A549 (cell line): ENCODE measurements around the gene MAPKAPK2. TPM values are rescaled to one million over a fixed set of nuclear protein-coding genes. Genes with fewer than 3 reads are reported as not detected.

ENCODE experiments used
- ATAC-seq, 2 experiments: fragments of 200-7000 bp in 1 of 2; fragments of >200 bp in 1 of 2; cut with Nextera tagmentation in 1 of 2; cut with Tn5 transposase in 1 of 2; 3 replicates each; pipeline versions ENCODE4 v1.8.0 to v1.9.1; 2018 to 2020; ENCODE audit warnings: mild to moderate bottlenecking in 1 of 2, moderate library complexity in 1 of 2
- CTCF ChIA-PET: fragments of 300-600 bp; sonication (Branson Sonifier 250); formaldehyde crosslinking; extraction: SDS; loops from one replicate; lab custom pipeline; 2021; ENCODE audit warnings: antibody characterized with exemption, inconsistent platforms; lab: Yijun Ruan, JAX
- POLR2A ChIA-PET: fragments of 350-600 bp; formaldehyde crosslinking; extraction: SDS; loops from one replicate; lab custom pipeline; 2021; ENCODE audit warnings: antibody characterized with exemption, inconsistent platforms; lab: Yijun Ruan, JAX
- DNase-seq, 2 experiments: peaks; one replicate each; pipeline versions ENCODE4 v3.0.0 to v3.0.0-alpha.2; 2011 to 2016; ENCODE audit warnings: low read depth in 1 of 2, low spot score in 1 of 2
- FAIRE-seq: peaks from 2 replicates; lab custom pipeline; 2011; peaks lifted over from hg19 to GRCh38; lab: Jason Lieb, UNC
- H3K27ac ChIP-seq, 2 experiments: fragments of >200 bp; sonication (Bioruptor Twin); formaldehyde crosslinking; 3 replicates each; pipeline ENCODE4 v1.5.1; 2016 to 2017
- H3K4me1 ChIP-seq: fragments of >200 bp; sonication (Bioruptor Twin); formaldehyde crosslinking; 3 replicates; pipeline ENCODE4 v1.6.1; 2016
- H3K4me2 ChIP-seq: fragments of >200 bp; sonication (Bioruptor Twin); formaldehyde crosslinking; 3 replicates; pipeline ENCODE4 v1.6.1; 2016
- H3K4me3 ChIP-seq: fragments of >200 bp; sonication (Bioruptor Twin); formaldehyde crosslinking; 3 replicates; pipeline ENCODE4 v1.5.1; 2016
- H3K9me3 ChIP-seq: fragments of >200 bp; sonication (Bioruptor Twin); formaldehyde crosslinking; 3 replicates; pipeline ENCODE4 v1.6.1; 2016
- BCL3 ChIP-seq: fragments of >200 bp; sonication (Bioruptor Twin); formaldehyde crosslinking; IDR thresholded peaks from 3 replicates; pipeline ENCODE4 v1.6.1; 2016
- CEBPB ChIP-seq, 2 experiments: fragments of >200 bp in 1 of 2; sonication (Bioruptor Twin) in 1 of 2; formaldehyde crosslinking in 1 of 2; IDR thresholded peaks; 2 replicates each; pipeline ENCODE4 v1.6.1; 2012 to 2016
- CHD2 ChIP-seq: fragments of 150-350 bp; IDR thresholded peaks from 2 replicates; pipeline ENCODE4 v1.6.1; 2014; ENCODE audit warnings: low read length; ENCODE audit not compliant: partially characterized antibody
- ESRRA ChIP-seq: fragments of 150-350 bp; IDR thresholded peaks from 2 replicates; pipeline ENCODE4 v1.6.1; 2014; ENCODE audit warnings: mild to moderate bottlenecking, low read length, borderline replicate concordance
- FOSB ChIP-seq: fragments of 250-450 bp; sonication (Bioruptor Pico); IDR thresholded peaks from 2 replicates; pipeline ENCODE4 v1.5.0; 2020; ENCODE audit warnings: mild to moderate bottlenecking, moderate library complexity
- FOXS1 ChIP-seq: fragments of 250-450 bp; sonication (Bioruptor Pico); IDR thresholded peaks from 2 replicates; pipeline ENCODE4 v1.5.0; 2020; ENCODE audit warnings: mild to moderate bottlenecking, moderate library complexity
- HDAC2 ChIP-seq: fragments of 200-600 bp; sonication (generic); IDR thresholded peaks from 2 replicates; pipeline ENCODE4 v1.6.1; 2016
- HOXB13 ChIP-seq: fragments of 250-450 bp; sonication (Bioruptor Pico); IDR thresholded peaks from 2 replicates; pipeline ENCODE4 v1.5.0; 2020; ENCODE audit warnings: low read depth, mild to moderate bottlenecking, moderate library complexity
- JUNB ChIP-seq: fragments of >200 bp; sonication (Bioruptor Twin); formaldehyde crosslinking; IDR thresholded peaks from 2 replicates; pipeline ENCODE4 v1.6.1; 2016
- KDM5A ChIP-seq: fragments of 200-600 bp; sonication (generic); IDR thresholded peaks from 2 replicates; pipeline ENCODE4 v1.6.1; 2016; ENCODE audit warnings: antibody characterized with exemption, mild to moderate bottlenecking
- MAX ChIP-seq: IDR thresholded peaks from 2 replicates; pipeline ENCODE4 v1.6.1; 2012
- MYC ChIP-seq: IDR thresholded peaks from 2 replicates; pipeline ENCODE4 v1.6.1; 2012; ENCODE audit warnings: mild to moderate bottlenecking, inconsistent platforms, low read length, improper control_type of control experiment, borderline replicate concordance
- NFE2L2 ChIP-seq: fragments of 150-350 bp; conservative IDR thresholded peaks from 2 replicates; pipeline ENCODE4 v1.6.1; 2014; ENCODE audit warnings: low read length
- POLR2AphosphoS2 ChIP-seq: conservative IDR thresholded peaks from 2 replicates; pipeline ENCODE4 v1.6.1; 2012; ENCODE audit warnings: low read length, improper control_type of control experiment, inconsistent platforms
- RAD21 ChIP-seq, 2 experiments: fragments of >200 bp in 1 of 2; sonication (Bioruptor Twin) in 1 of 2; formaldehyde crosslinking in 1 of 2; IDR thresholded peaks in 1 of 2; conservative IDR thresholded peaks in 1 of 2; 2 replicates in 1 of 2; 3 replicates in 1 of 2; pipeline ENCODE4 v1.6.1; 2012 to 2018; ENCODE audit warnings: inconsistent platforms in 1 of 2
- RARB ChIP-seq: fragments of 250-450 bp; sonication (Bioruptor Pico); IDR thresholded peaks from 2 replicates; pipeline ENCODE4 v1.8.0; 2021; ENCODE audit warnings: mild to moderate bottlenecking, moderate library complexity
- RCOR1 ChIP-seq: fragments of 150-350 bp; IDR thresholded peaks from 2 replicates; pipeline ENCODE4 v1.6.1; 2014; ENCODE audit warnings: antibody characterized with exemption, low read length, low read depth
- RFX5 ChIP-seq: fragments of 450-650 bp; IDR thresholded peaks from 2 replicates; pipeline ENCODE4 v1.7.1; 2014; ENCODE audit warnings: antibody characterized with exemption, mild to moderate bottlenecking, moderate library complexity
- RNF2 ChIP-seq: fragments of 200-600 bp; sonication (generic); IDR thresholded peaks from 2 replicates; pipeline ENCODE4 v1.6.1; 2016; ENCODE audit warnings: low read depth, mild to moderate bottlenecking, antibody characterized with exemption, moderate library complexity, borderline replicate concordance
- SREBF2 ChIP-seq: fragments of 450-650 bp; IDR thresholded peaks from 2 replicates; pipeline ENCODE4 v1.6.1; 2014; ENCODE audit warnings: mild to moderate bottlenecking, moderate library complexity
- TP53 ChIP-seq: fragments of 250-450 bp; sonication (Bioruptor Pico); IDR thresholded peaks from 2 replicates; pipeline ENCODE4 v1.5.0; 2021; ENCODE audit warnings: mild to moderate bottlenecking, moderate library complexity
- ZC3H11A ChIP-seq: fragments of 450-650 bp; IDR thresholded peaks from 2 replicates; pipeline ENCODE4 v1.6.1; 2014; ENCODE audit warnings: antibody characterized with exemption, mild to moderate bottlenecking
- ZFP36 ChIP-seq: fragments of 450-650 bp; IDR thresholded peaks from 2 replicates; pipeline ENCODE4 v1.6.1; 2014; ENCODE audit warnings: borderline replicate concordance; ENCODE audit not compliant: partially characterized antibody
- ZNF302 ChIP-seq: fragments of 250-450 bp; sonication (Bioruptor Pico); IDR thresholded peaks from 2 replicates; pipeline ENCODE4 v1.9.0; 2021; ENCODE audit warnings: inconsistent platforms, mild to moderate bottlenecking, moderate library complexity
- WGBS: methylation state at CpG from one replicate; pipeline ENCODE4 v1.1.6; 2017; ENCODE audit errors: missing lambda C conversion rate; 5-methylcytosine and 5-hydroxymethylcytosine counted together
- polyA plus RNA-seq, 4 experiments: library from polyadenylated mRNA; depleted of rRNA in 3 of 4; stranded (reverse); fragments of >200 nt; fragmentation: RNase III in 1 of 4; extraction: RNeasy Plus Mini Kit Qiagen cat#74134 plus additional on column Dnase treatment in 1 of 4; gene quantifications; 2 replicates in 3 of 4; 3 replicates in 1 of 4; pipeline ENCODE4 v1.2.3, GENCODE V29; 2011 to 2017
- TF ChIP-seq, protein P1 (sequence below): IDR thresholded peaks from 2 replicates; pipeline ENCODE4 v1.6.1; 2012
- TF ChIP-seq, protein P2 (sequence below): fragments of 250-450 bp; sonication (Bioruptor Pico); IDR thresholded peaks from 2 replicates; pipeline ENCODE4 v1.5.0; 2020; ENCODE audit warnings: low read depth, mild to moderate bottlenecking, moderate library complexity
- TF ChIP-seq, protein P3 (sequence below): IDR thresholded peaks from 2 replicates; pipeline ENCODE4 v1.6.1; 2012; ENCODE audit warnings: low read depth, borderline replicate concordance

MAPKAPK2 gene
- polyA plus RNA-seq, 2 of the 4 experiments (the other 2 are of a cell fraction) = 37.2 to 43.0 TPM

DNA sequence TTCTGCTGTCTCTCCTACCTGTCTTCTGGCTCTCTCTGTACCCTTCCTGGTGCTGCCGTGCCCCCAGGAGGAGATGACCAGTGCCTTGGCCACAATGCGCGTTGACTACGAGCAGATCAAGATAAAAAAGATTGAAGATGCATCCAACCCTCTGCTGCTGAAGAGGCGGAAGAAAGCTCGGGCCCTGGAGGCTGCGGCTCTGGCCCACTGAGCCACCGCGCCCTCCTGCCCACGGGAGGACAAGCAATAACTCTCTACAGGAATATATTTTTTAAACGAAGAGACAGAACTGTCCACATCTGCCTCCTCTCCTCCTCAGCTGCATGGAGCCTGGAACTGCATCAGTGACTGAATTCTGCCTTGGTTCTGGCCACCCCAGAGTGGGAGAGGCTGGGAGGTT, 47.8 kb downstream of the MAPKAPK2 start:
- CTCF ChIA-PET = interaction anchor here (1.9 to 7.9 kb wide), 3 partner anchors 9 to 250 kb away, joined by 4 to 123 read pairs (median 5); no protein-coding TSS in a partner anchor
- no peaks in the 10 kb centered on the region for H3K9me3 ChIP-seq
- no peak for FAIRE-seq
- no peaks in the 10 kb centered on the region for H3K4me1 ChIP-seq
- H3K4me2 ChIP-seq = no peak overlapping the region
- DNase-seq = no peak
- no peak overlapping the region for H3K4me3 ChIP-seq
- TF ChIP-seq HDAC2 (no peak), POLR2AphosphoS2 (no peak), KDM5A (no peak), RAD21 (conservative IDR thresholded peaks at IDR 0.05 in 1 of 2, IDR thresholded peaks at IDR 0.05 in 1 of 2) (no peak), FOXS1 (CRISPR knock-in tag) (no peak), JUNB (no peak), CHD2 (no peak), MAX (no peak), ZFP36 (no peak), BCL3 (no peak), ZC3H11A (no peak), RNF2 (no peak), RCOR1 (no peak)
- TF ChIP-seq, protein P1, sequence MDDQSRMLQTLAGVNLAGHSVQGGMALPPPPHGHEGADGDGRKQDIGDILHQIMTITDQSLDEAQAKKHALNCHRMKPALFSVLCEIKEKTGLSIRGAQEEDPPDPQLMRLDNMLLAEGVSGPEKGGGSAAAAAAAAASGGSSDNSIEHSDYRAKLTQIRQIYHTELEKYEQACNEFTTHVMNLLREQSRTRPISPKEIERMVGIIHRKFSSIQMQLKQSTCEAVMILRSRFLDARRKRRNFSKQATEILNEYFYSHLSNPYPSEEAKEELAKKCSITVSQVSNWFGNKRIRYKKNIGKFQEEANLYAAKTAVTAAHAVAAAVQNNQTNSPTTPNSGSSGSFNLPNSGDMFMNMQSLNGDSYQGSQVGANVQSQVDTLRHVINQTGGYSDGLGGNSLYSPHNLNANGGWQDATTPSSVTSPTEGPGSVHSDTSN = no peak
- TF ChIP-seq, all 56 proteins: peak for 0
- no peak for ATAC-seq
- no peak overlapping the region for H3K27ac ChIP-seq
- 84% methylated on average over 11 of the region's 11 CpGs for WGBS
- POLR2A ChIA-PET = no interaction called here

- POLR2A ChIA-PET = no interaction called here
- H3K4me1 ChIP-seq = no peaks in the 10 kb centered on the region
- CTCF ChIA-PET = interaction anchor here (2.0 to 7.9 kb wide), 8 partner anchors 9 to 249 kb away, joined by 4 to 123 read pairs (median 17); partner anchors contain the start of gene PIGR
- no peak for ATAC-seq
- TF ChIP-seq, protein P1 = no peak
- TF ChIP-seq HOXB13 (CRISPR knock-in tag) (no peak), CEBPB (IDR thresholded peaks at IDR 0.05) (no peak), ZNF302 (CRISPR knock-in tag) (no peak), CHD2 (no peak), MYC (no peak), RCOR1 (no peak), RARB (CRISPR knock-in tag) (no peak), ESRRA (no peak), JUNB (no peak), SREBF2 (no peak), NFE2L2 (no peak), TP53 (CRISPR knock-in tag) (no peak), RFX5 (no peak), FOSB (CRISPR knock-in tag) (no peak)
- TF ChIP-seq, protein P2, sequence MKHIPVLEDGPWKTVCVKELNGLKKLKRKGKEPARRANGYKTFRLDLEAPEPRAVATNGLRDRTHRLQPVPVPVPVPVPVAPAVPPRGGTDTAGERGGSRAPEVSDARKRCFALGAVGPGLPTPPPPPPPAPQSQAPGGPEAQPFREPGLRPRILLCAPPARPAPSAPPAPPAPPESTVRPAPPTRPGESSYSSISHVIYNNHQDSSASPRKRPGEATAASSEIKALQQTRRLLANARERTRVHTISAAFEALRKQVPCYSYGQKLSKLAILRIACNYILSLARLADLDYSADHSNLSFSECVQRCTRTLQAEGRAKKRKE (CRISPR knock-in tag) = no peak
- TF ChIP-seq, protein P3, sequence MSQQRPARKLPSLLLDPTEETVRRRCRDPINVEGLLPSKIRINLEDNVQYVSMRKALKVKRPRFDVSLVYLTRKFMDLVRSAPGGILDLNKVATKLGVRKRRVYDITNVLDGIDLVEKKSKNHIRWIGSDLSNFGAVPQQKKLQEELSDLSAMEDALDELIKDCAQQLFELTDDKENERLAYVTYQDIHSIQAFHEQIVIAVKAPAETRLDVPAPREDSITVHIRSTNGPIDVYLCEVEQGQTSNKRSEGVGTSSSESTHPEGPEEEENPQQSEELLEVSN = no peak
- TF ChIP-seq, all 56 proteins: peak for 0
- FAIRE-seq (no peak), DNase-seq (no peak)
- no peak overlapping the region for H3K4me2 ChIP-seq
- H3K4me3 ChIP-seq = no peak overlapping the region
- H3K9me3 ChIP-seq = no peaks in the 10 kb centered on the region
- 91% methylated on average over 11 of the region's 11 CpGs for WGBS
- H3K27ac ChIP-seq = no peak overlapping the region
Observed at GRCh38 chr1:206732992-206733391, 48.3 kb downstream of the MAPKAPK2 start.
